Peyer's patch (tissue), 4 donors: ENCODE measurements around the gene CYBA.

ENCODE experiments used
- POLR2A ChIP-seq, 2 donors: fragments of 450-650 bp; IDR thresholded peaks; one replicate each; pipeline ENCODE4 v1.5.1; 2017; ENCODE audit warnings: antibody characterized with exemption in 2 of 2, mild to moderate bottlenecking in 2 of 2, moderate library complexity in 2 of 2
- TF ChIP-seq, protein P1 (sequence below), 6 experiments: fragments of 450-650 bp in 4 of 6; fragments of 200-600 bp in 2 of 6; sonication (generic) in 1 of 6; IDR thresholded peaks; one replicate each; pipeline ENCODE4 v1.5.1; 2017 to 2019; ENCODE audit warnings: antibody characterized with exemption in 6 of 6, mild to moderate bottlenecking in 3 of 6, moderate library complexity in 1 of 6

DNA sequence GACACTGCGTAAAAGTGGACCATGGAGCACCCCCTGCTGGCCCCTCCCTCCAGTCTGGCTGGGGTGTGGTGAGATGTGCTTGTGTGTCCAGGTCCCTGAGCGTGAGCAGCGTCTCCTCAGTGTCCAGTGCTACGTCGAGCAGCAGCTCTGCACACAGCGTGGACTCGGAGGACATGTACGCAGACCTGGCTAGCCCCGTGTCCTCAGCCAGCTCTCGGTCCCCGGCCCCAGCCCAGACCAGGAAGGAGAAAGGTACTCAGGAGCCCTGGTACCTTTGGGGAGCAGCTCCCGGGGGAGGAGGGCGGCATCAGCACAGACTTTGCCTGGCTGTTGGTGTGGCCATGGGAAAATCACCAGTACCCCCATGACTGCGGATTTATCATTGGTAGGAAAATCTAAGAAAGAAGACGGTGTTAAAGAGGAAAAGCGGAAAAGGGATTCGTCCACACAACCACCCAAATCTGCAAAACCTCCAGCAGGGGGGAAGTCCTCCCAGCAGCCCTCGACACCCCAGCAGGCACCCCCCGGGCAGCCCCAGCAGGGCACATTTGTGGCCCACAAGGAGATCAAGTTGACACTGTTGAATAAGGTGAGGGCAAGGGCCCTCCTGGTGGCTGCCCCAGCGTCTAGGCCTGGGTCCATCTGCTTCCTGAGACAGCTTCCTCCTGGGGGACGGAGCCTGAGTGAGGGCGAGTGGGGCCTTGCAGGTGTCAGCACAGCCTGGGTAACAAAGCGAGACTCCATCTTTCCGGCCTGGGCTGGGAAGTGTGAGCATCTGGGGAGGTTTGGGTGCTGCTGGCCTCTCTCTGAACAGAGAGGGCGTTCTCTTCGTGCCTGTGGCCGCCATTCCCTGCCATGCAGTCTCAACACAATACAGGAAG is 23.1 kb downstream of the CYBA start:
- TF ChIP-seq, protein P1, sequence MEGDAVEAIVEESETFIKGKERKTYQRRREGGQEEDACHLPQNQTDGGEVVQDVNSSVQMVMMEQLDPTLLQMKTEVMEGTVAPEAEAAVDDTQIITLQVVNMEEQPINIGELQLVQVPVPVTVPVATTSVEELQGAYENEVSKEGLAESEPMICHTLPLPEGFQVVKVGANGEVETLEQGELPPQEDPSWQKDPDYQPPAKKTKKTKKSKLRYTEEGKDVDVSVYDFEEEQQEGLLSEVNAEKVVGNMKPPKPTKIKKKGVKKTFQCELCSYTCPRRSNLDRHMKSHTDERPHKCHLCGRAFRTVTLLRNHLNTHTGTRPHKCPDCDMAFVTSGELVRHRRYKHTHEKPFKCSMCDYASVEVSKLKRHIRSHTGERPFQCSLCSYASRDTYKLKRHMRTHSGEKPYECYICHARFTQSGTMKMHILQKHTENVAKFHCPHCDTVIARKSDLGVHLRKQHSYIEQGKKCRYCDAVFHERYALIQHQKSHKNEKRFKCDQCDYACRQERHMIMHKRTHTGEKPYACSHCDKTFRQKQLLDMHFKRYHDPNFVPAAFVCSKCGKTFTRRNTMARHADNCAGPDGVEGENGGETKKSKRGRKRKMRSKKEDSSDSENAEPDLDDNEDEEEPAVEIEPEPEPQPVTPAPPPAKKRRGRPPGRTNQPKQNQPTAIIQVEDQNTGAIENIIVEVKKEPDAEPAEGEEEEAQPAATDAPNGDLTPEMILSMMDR (IDR thresholded peaks at IDR 0.05): no peak
- TF ChIP-seq POLR2A (IDR thresholded peaks at IDR 0.05): no peak
